HepG2 (cell line): ENCODE results near the gene ZNF618. TPM values are rescaled to one million over a fixed set of nuclear protein-coding genes. Genes with fewer than 3 reads are reported as not detected.

Experiments used
- ATAC-seq: fragments of 200-7000 bp; cut with Tn5 transposase; 3 replicates; pipeline ENCODE4 v1.9.1; 2020; ENCODE audit warnings: mild to moderate bottlenecking, moderate library complexity
- BruUV-seq: library from RNA; stranded (reverse); fragments of 400-500 nt; replicated peaks from 2 replicates; lab custom pipeline; 2021; lab: Mats Ljungman, UMichigan
- CTCF ChIA-PET: fragments of 300-600 bp; formaldehyde crosslinking; extraction: SDS; loops from one replicate; lab custom pipeline; 2021; ENCODE audit warnings: low total read pairs, inconsistent platforms, low intra/inter-chr PET ratio; lab: Yijun Ruan, JAX
- POLR2A ChIA-PET: fragments of 350-600 bp; sonication (Branson Sonifier 250); formaldehyde crosslinking; loops from one replicate; lab custom pipeline; 2020; ENCODE audit warnings: antibody characterized with exemption, inconsistent platforms; lab: Yijun Ruan, JAX
- DNase-seq: peaks from one replicate; pipeline ENCODE4 v3.0.0-alpha.2; 2015; ENCODE audit warnings: low spot score
- FAIRE-seq: peaks from 3 replicates; lab custom pipeline; 2011; peaks lifted over from hg19 to GRCh38; lab: Jason Lieb, UNC
- H2AFZ ChIP-seq: one replicate; pipeline ENCODE4 v1.6.1; 2011; ENCODE audit warnings: low read length, inconsistent platforms
- H3K27ac ChIP-seq: fragments of 300-600 bp; 3 replicates; pipeline ENCODE4 v1.8.0; 2011; ENCODE audit warnings: mixed run types, mild to moderate bottlenecking, mixed read lengths, low read length, inconsistent platforms; ENCODE audit not compliant: insufficient read depth; ENCODE audit errors: extremely low read length
- H3K27me3 ChIP-seq, 2 experiments: fragments of 200-600 bp in 1 of 2; 2 replicates in 1 of 2; 3 replicates in 1 of 2; pipeline versions ENCODE4 v1.6.0 to v1.8.0; 2011; ENCODE audit warnings: low read length in 2 of 2, mild to moderate bottlenecking in 2 of 2, moderate library complexity in 2 of 2, inconsistent platforms in 1 of 2; ENCODE audit not compliant: insufficient read depth in 2 of 2, control insufficient read depth in 1 of 2
- H3K36me3 ChIP-seq, 2 experiments: fragments of 200-600 bp in 1 of 2; replicated peaks in 1 of 2; 2 replicates in 1 of 2; 3 replicates in 1 of 2; pipeline versions ENCODE4 v1.5.1 to v1.8.0; 2011; ENCODE audit warnings: low read length in 2 of 2, inconsistent platforms in 1 of 2; ENCODE audit not compliant: insufficient read depth in 2 of 2, control insufficient read depth in 1 of 2
- H3K4me1 ChIP-seq: 2 replicates; pipeline ENCODE4 v1.5.1; 2012; ENCODE audit warnings: low read length, inconsistent platforms; ENCODE audit not compliant: insufficient read depth
- H3K4me2 ChIP-seq: 2 replicates; pipeline ENCODE4 v1.6.0; 2011; ENCODE audit warnings: low read depth, low read length, inconsistent platforms
- H3K4me3 ChIP-seq, 3 experiments: fragments of 200-600 bp in 1 of 3; sonication (generic), shearing (Covaris generic) in 1 of 3; replicated peaks in 1 of 3; 2 replicates each; pipeline ENCODE4 v1.5.1; 2011 to 2016; ENCODE audit warnings: low read length in 3 of 3, inconsistent platforms in 2 of 3, low read depth in 2 of 3, mild to moderate bottlenecking in 2 of 3, control low read depth in 1 of 3, mixed read lengths in 1 of 3; ENCODE audit not compliant: insufficient read depth in 1 of 3
- H3K79me2 ChIP-seq: one replicate; pipeline ENCODE4 v1.6.1; 2011; ENCODE audit warnings: low read length, inconsistent platforms; ENCODE audit not compliant: insufficient read depth
- H3K9ac ChIP-seq: 2 replicates; pipeline ENCODE4 v1.6.0; 2011; ENCODE audit warnings: mild to moderate bottlenecking, low read depth, low read length, inconsistent platforms; ENCODE audit not compliant: insufficient read depth
- H3K9me3 ChIP-seq: 2 replicates; pipeline ENCODE4 v1.5.1; 2012; ENCODE audit warnings: mild to moderate bottlenecking, low read length
- H4K20me1 ChIP-seq: 2 replicates; pipeline ENCODE4 v1.6.0; 2011; ENCODE audit warnings: inconsistent platforms, mild to moderate bottlenecking, low read length, moderate library complexity; ENCODE audit not compliant: insufficient read depth
- E2F5 ChIP-seq: sonication (generic); formaldehyde crosslinking; conservative IDR thresholded peaks from 2 replicates; pipeline ENCODE4 v1.4.0; 2020; ENCODE audit warnings: missing genetic modification reagents
- EHMT2 ChIP-seq: fragments of 200-600 bp; sonication (generic); IDR thresholded peaks from 2 replicates; pipeline ENCODE4 v1.7.0; 2017; ENCODE audit warnings: antibody characterized with exemption, low read depth, low read length, borderline replicate concordance
- HOXA7 ChIP-seq: sonication (generic); formaldehyde crosslinking; IDR thresholded peaks from 2 replicates; pipeline ENCODE4 v1.8.1; 2022; ENCODE audit warnings: mild to moderate bottlenecking, missing genetic modification reagents, moderate library complexity
- KDM2A ChIP-seq: sonication (generic); formaldehyde crosslinking; IDR thresholded peaks from 2 replicates; pipeline ENCODE4 v1.4.0; 2020; ENCODE audit warnings: low read depth, missing genetic modification reagents, borderline replicate concordance
- MED8 ChIP-seq: sonication (generic); formaldehyde crosslinking; IDR thresholded peaks from 2 replicates; pipeline ENCODE4 v1.8.1; 2023; ENCODE audit warnings: mild to moderate bottlenecking, missing genetic modification reagents; ENCODE audit not compliant: insufficient replicate concordance
- POLR2A ChIP-seq, 2 experiments: IDR thresholded peaks; 2 replicates each; pipeline ENCODE4 v1.6.1; 2011; ENCODE audit warnings: low read depth in 2 of 2, low read length in 2 of 2, mild to moderate bottlenecking in 1 of 2, moderate library complexity in 1 of 2; ENCODE audit not compliant: insufficient read depth in 1 of 2
- RXRA ChIP-seq: sonication (generic); formaldehyde crosslinking; IDR thresholded peaks from 2 replicates; pipeline ENCODE4 v1.5.1; 2020; ENCODE audit warnings: missing genetic modification reagents
- STAT5B ChIP-seq: sonication (generic); formaldehyde crosslinking; IDR thresholded peaks from 2 replicates; pipeline ENCODE4 v1.4.0; 2020; ENCODE audit warnings: missing genetic modification reagents
- ZBTB7B ChIP-seq: sonication (generic); formaldehyde crosslinking; IDR thresholded peaks from 2 replicates; pipeline ENCODE4 v1.4.0; 2020; ENCODE audit warnings: missing genetic modification reagents
- ZNF20 ChIP-seq: sonication (generic); formaldehyde crosslinking; IDR thresholded peaks from 2 replicates; pipeline ENCODE4 v1.4.0; 2020; ENCODE audit warnings: mild to moderate bottlenecking, moderate library complexity, missing genetic modification reagents
- ZNF282 ChIP-seq: fragments of 450-650 bp; IDR thresholded peaks from 2 replicates; pipeline ENCODE4 v1.6.1; 2018; ENCODE audit not compliant: partially characterized antibody
- ZNF432 ChIP-seq: sonication (generic); formaldehyde crosslinking; IDR thresholded peaks from 2 replicates; pipeline ENCODE4 v1.5.0; 2020; ENCODE audit warnings: missing genetic modification reagents, mild to moderate bottlenecking, borderline replicate concordance
- ZNF44 ChIP-seq: sonication (generic); formaldehyde crosslinking; IDR thresholded peaks from 2 replicates; pipeline ENCODE4 v1.5.1; 2020; ENCODE audit warnings: mild to moderate bottlenecking, missing genetic modification reagents
- ZNF513 ChIP-seq: sonication (generic); formaldehyde crosslinking; conservative IDR thresholded peaks from 2 replicates; pipeline ENCODE4 v1.5.0; 2020; ENCODE audit warnings: missing genetic modification reagents
- WGBS: methylation state at CpG from one replicate; pipeline ENCODE4 v1.1.6; 2017; ENCODE audit warnings: low lambda C conversion rate; 5-methylcytosine and 5-hydroxymethylcytosine counted together
- in situ Hi-C: cut with HindIII; loops from 2 replicates; pipeline ENCODE4 v1.10.0; 2017; ENCODE audit warnings: low pct_unique_long_range_greater_than_20kb; ENCODE audit not compliant: extremely low pct_ligation_motif_present
- intact Hi-C: fragments of 100-400 bp; cut with micrococcal nuclease; formaldehyde crosslinking; loops from one replicate; pipeline ENCODE4 v1.10.0; 2022; ENCODE audit not compliant: unreplicated experiment
- polyA plus RNA-seq, 8 experiments: library from polyadenylated mRNA; depleted of rRNA in 3 of 8; stranded (reverse) in 7 of 8; unstranded in 1 of 8; fragments of >200 nt; fragmentation: Illumina TruSeq in 4 of 8; extraction: Trizol in 4 of 8; gene quantifications; 2 replicates each; pipeline versions ENCODE4 v1.2.1 to v1.2.3, GENCODE V29; 2011 to 2016; ENCODE audit warnings: low read depth in 4 of 8, missing spikeins in 1 of 8, mixed read lengths in 1 of 8; ENCODE audit not compliant: insufficient read depth in 1 of 8
- total RNA-seq, 5 experiments: library from RNA; depleted of rRNA; stranded (reverse); fragments of >200 nt; fragmentation: Illumina TruSeq; extraction: Trizol; gene quantifications; 2 replicates each; pipeline ENCODE4 v1.2.3, GENCODE V29; 2016; ENCODE audit warnings: low read depth in 1 of 5

The ZNF618 gene
- total and polyA plus RNA-seq, 2 of the 13 experiments (the other 11 are each of a cell fraction or from before 2014, with no cell fraction given) = 0.07 TPM

- TF ChIP-seq STAT5B = no peak
Observed at GRCh38 chr9:114016629-114017423, 140.7 kb downstream of the ZNF618 start (continued).

GRCh38 chr9:114017741-114018715 lies 141.9 kb downstream of the ZNF618 start:
- intact Hi-C loops = no loop called here
- DNase-seq = no peak
- ChIA-PET POLR2A (no interaction called here), CTCF (no interaction called here)
- BruUV-seq = no TSS peak
- Histone ChIP-seq H3K27me3 (no peaks in the 10 kb centered on the region; a peak in 1 of 5 replicates), H3K36me3 (no peaks in the 10 kb centered on the region), H3K4me2 (no peak overlapping the region), H3K9me3 (no peaks in the 10 kb centered on the region), H3K4me3 (no peak overlapping the region), H3K79me2 (no peaks in the 10 kb centered on the region), H3K4me1 (peaks cover 6% of the 10 kb centered on the region), H4K20me1 (no peaks in the 10 kb centered on the region), H3K27ac (no peak overlapping the region), H3K9ac (no peak overlapping the region), H2AFZ (no peak overlapping the region)
- in situ Hi-C loops = no loop called here
- WGBS = 24% methylated on average over 5 of the region's 6 CpGs
- TF ChIP-seq RXRA (CRISPR knock-in tag) = no peak
- no peak for TF ChIP-seq ZBTB7B (CRISPR knock-in tag)
- no peak for TF ChIP-seq POLR2A (IDR thresholded peaks at IDR 0.05; ENCODE audit: insufficient read depth in 1 of 2, low read depth in 2 of 2, low read length in 2 of 2)
- TF ChIP-seq MED8 = no peak
- no peak for TF ChIP-seq ZNF44 (CRISPR knock-in tag)
- no peak for TF ChIP-seq E2F5 (CRISPR knock-in tag)
- no peak for TF ChIP-seq ZNF513 (CRISPR knock-in tag)
- no peak for TF ChIP-seq ZNF20 (CRISPR knock-in tag)
- TF ChIP-seq ZNF432 = no peak
- no peak for TF ChIP-seq ZNF282
- TF ChIP-seq HOXA7 (CRISPR knock-in tag) = no peak
- TF ChIP-seq KDM2A (CRISPR knock-in tag) = no peak
- no peak for TF ChIP-seq EHMT2
- no peak for FAIRE-seq
- no peak for ATAC-seq
